Ammon's horn (tissue), 1 donor: ENCODE data around the gene BIN2.

ENCODE experiments used
- DNase-seq: peaks from one replicate; pipeline ENCODE4 v3.0.0-alpha.2; 2016; ENCODE audit warnings: low spot score

BIN2 gene

GRCh38 chr12:51254536-51254935, 69.4 kb downstream of the BIN2 start:
- DNase-seq = no peak

- DNase-seq = no peak
Observed at GRCh38 chr12:51253276-51253675, 70.7 kb downstream of the BIN2 start.

GRCh38 chr12:51247523-51248206, 76.3 kb downstream of the BIN2 start:
- no peak for DNase-seq

GRCh38 chr12:51246254-51246853, 77.6 kb downstream of the BIN2 start:
- peak; percentile 61 for DNase-seq

GRCh38 chr12:51245476-51246253, 78.3 kb downstream of the BIN2 start:
- no peak for DNase-seq

- no peak for DNase-seq
Observed at GRCh38 chr12:51244269-51244668, 79.7 kb downstream of the BIN2 start.

- DNase-seq = peak; percentile 32
Observed at GRCh38 chr12:51242876-51243275, 81.1 kb downstream of the BIN2 start.

GRCh38 chr12:51242120-51242519, 81.9 kb downstream of the BIN2 start:
- peak; percentile 23 for DNase-seq

GRCh38 chr12:51240971-51241370, 83.0 kb downstream of the BIN2 start:
- no peak for DNase-seq

- DNase-seq = peak; percentile 98
Observed at GRCh38 chr12:51238510-51239334, 85.3 kb downstream of the BIN2 start, which contains the start of gene DAZAP2. TSS of gene DAZAP2 (plus strand) at chr12:51238826. CDS start at chr12:51238908, 82 bp downstream.

GRCh38 chr12:51238037-51238509, 85.9 kb downstream of the BIN2 start:
- no peak for DNase-seq

- no peak for DNase-seq
Observed at GRCh38 chr12:51234530-51234929, 89.4 kb downstream of the BIN2 start.

- no peak for DNase-seq
Observed at GRCh38 chr12:51232642-51233041, 91.3 kb downstream of the BIN2 start.
